NCI-H2171 treated with DMSO at 0.1 percent for 48 hours (cell line): Measurements from ENCODE around the gene USP30.
A peak's percentile ranks its signal among the peaks of the same experiment; 100 is the strongest.
"Not testable (repeated sequence)": the region's sequence is repeated elsewhere in the genome, so short reads cannot be mapped to it uniquely, and the experiment has no call there.

Source experiments
- DNase-seq: peaks from one replicate; lab custom pipeline; 2025; lab: John Stamatoyannopoulos, UW

USP30 gene

DNA sequence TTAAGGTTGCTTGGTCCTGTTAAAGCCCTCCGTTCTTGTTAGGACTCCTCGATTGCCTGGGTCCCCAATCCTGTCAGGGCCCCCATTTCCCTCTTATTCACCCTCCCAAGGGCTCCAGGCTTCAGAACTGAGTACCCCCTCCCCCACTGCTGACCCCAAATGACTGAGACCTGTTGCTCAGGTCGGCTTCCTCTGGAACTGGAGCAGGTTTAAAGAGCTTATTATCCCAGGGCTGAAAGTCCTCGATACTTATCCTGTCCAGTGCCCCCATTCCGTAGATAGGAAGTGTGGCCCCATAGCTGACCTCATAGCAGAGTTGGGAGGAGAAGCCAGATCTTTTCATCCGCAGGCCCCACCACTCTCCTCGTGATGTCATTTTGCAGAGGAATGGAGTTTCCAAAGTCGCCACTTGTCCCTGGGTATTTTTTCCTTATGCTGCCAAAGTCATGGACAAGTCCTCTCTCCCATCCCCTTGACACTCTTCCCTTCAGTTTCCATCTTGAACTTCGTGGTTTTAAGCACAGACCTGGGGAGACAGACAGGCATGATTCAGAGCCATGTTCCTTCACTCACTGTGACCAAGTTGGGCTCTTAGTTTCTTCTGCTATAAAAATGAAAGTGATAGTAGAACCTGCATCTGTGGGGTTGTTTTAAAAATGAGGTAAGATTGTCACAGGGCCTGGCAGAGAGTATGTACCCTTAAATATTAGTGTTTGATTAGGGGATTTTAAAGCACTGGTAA is 1.2 kb downstream of the USP30 start:
- DNase-seq = no peak

DNA sequence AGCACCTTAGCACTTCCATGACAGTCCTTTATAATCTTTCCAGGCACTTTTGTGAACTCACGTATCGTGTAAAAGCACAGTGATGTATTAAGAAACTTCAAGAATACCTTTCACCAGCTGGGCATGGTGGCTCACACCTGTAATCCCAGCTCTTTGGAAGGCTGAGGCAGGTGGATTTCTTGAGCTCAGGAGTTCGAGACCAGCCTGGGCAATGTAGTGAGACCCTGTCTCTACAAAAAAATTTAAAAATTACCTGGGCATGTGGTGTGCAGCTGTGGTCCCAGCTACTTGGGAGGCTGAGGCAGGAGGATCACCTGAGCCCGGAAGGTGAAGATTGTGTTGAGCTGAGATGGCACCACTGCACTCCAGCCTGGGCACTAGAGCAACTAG is 1.7 kb downstream of the USP30 start:
- DNase-seq = not testable (repeated sequence)

DNA sequence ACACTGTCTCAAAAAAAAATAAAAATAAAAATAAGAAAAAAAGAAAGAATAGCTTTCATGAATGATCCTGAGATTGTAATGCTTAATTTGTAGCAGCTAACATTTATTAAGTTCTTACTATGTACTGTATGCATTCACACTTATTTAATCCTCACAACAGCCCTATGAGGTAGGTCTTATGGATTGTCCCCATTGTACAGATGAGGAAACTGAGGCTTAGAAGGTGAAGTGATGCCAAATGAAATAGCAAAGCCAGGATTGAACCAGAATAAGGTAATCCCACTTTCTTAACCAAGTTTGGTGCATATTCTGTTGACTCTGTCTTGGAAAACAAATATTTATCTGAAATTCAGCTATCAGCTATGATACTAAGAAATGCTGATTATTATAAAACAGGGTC is 2.1 kb downstream of the USP30 start:
- DNase-seq = no peak

DNA sequence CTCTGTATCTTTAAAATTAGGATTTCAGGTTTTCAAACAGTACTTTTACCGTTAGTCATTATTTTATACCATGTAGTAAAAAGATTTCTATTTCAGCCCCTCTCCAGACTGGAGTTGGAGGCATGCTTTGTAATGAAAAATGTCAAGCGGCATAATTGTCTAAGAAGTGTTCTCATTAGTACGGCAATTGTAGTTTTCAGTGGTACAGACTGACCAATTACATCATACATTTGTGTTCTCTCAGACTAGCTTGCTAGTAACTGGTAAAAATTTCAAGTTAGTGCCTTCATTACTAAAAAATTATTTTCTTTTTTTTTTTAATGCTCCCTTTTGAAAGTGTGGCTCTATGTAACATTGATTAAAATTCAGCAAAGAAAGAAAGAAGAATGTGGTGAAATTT is 4.5 kb downstream of the USP30 start:
- DNase-seq = no peak

DNA sequence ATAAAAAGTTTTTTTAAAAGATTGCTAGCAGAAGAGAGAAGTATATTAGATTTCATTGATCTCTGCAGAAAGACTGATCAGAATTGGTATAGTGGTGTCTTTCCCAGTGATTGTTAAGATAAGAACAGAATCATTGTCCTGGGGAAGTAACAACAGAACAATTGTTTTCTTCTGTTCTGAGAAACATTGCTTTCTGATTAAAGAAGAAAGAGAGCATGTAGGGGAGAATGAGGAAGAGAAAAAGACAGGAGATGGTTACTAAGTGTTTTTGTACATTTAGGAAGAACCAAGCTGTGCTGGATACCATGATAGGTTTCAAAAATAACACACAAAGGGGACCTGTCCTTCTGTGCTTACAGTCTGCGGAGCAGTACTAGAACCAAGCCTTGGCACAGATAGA is 5.0 kb downstream of the USP30 start:
- no peak for DNase-seq

DNA sequence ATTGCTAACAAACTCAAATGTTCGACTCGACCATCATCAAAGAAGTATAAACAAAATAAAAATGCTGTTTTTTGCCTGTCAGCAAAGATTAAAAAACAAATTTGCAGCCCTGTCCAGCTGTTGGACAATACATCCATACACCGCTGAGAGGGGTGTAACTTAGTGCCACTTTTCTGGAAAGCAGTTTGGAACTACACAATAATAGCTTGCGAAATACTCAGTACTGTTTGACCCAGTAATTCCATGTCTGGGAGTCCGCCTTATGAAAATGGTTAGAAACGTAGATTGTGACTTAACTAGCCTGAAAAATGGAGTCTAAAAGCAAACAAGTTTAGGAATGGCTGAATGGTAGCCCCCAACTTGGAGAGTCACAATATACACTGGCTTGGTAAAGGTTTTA is 6.4 kb downstream of the USP30 start:
- DNase-seq = no peak

DNA sequence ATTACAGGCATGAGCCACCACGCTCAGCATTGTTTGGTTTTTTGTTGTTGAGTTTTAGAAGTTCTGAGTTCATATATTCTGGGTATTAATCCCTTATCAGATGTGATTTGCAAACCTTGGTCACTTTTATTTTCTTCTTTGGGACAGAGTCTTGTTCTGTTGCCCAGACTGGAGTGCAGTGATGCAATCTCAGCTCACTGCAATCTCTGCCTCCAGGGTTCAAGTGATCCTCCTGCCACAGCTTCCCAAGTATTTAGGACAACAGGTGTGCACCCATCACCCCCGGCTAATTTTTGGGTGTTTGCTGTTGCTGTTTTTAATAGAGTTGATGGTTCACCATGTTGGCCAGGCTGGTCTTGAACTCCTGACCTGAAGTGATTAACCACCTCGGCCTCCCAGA is 11.8 kb downstream of the USP30 start:
- no peak for DNase-seq

DNA sequence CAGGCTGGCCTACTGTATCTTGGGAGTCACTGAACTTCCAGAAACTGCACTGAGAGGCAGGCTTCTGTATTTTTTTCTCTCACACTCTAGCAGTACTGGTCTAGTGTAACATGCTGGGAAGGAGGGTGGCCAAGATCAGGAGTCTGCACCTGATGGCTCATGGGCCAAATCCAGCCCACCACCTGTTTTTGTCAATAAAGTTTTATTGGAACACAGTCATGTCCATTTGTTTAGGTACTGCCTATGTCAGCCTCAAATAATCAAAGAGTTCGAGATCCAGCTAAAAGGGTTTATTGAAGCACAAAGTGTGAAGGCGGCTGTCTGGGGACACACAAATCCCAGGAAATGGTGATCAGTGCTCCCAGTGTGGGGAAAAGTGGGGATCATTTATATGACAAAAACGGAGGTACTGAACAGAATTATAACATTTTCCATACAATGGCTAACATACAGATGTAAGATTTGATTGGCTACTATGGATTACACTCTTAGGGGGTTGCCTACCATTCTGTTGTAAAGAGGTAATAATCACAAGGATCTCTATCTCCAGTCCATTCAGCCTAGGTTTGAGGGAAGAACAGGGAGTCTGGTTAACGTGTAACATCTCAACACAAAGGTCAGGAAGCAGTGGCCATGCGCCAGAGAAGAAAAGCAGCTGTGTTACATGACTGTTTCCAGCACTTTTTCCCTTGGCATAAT is 12.9 kb downstream of the USP30 start:
- no peak for DNase-seq

DNA sequence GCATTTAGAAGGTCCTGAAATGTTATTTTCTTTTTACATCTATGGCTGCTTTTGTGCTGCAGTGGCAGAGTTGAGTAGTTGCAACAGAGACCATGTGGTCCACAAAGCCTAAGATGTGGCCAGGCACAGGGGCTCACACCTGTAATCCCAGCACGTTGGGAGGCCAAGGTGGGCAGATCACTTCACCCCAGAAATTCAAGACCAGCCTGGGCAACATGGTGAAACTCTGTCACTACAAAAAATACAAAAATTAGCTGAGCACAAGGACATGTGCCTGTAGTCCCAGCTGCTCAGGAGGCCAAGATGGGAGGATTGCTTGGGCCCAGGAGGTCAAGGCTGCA is 13.4 kb downstream of the USP30 start:
- no peak for DNase-seq

DNA sequence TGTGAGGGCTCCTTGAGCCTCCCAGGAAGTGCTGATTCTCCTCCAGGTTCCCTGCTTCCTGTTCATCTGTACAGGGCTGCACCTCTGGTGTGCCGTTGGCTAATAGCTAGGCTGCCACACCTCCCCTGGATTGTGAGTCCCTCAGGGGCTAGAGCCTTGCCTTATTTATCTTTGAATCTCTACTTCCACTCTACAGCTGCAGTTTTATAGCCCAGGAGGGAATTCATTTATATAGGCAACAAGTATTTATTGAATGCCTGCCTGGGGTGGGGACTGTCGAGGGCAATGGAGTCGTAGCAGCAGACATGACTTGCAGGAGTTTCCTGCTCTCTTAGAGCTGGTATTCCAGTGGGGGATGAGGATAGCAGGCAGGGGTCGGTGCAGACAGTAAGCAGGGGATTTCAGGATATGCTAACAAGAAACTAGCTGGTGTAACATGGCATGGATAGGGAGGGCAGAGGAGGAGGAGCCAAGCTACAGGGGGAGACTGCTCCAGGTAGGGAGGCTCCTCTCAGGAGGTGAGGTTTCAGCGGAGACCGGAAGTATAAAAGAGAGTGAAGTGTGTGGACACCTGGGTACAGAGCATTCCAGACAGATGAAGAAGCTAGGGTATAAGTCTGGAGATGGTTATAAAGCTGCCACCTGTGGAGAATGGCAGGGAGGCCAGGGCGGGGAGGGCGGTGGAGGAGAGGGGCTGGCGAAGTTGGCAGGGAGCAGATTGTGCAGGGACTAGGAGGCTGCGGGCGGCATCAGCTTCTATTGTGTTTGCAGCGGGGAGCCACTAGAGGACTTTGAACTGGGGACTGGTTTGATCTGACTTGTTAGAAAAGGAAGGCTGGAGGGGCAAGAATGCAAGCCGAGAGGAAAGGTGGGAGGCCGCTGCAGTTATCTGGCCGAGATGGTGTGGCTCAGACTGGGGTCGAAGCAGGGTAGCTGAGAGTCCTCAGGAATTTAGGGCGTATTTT is 17.2 kb downstream of the USP30 start:
- DNase-seq = no peak

DNA sequence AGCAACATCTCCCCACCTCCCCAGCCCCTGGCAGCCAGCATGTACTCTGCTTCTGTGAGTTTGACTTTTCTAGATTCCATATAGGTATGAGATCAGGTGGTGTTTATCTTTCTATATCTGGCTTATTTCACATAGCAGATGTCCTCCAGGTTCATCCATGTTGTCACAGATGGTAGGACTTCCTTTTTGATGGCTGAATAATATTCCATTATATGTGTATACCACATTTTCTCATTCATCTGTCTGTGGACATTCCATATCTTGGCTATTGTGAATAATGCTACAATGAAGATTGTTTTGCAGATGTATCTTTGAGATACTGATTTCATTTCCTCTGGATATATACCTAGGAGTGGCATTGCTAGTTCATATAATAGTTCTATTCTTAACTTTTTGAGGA is 22.5 kb downstream of the USP30 start:
- no peak for DNase-seq

DNA sequence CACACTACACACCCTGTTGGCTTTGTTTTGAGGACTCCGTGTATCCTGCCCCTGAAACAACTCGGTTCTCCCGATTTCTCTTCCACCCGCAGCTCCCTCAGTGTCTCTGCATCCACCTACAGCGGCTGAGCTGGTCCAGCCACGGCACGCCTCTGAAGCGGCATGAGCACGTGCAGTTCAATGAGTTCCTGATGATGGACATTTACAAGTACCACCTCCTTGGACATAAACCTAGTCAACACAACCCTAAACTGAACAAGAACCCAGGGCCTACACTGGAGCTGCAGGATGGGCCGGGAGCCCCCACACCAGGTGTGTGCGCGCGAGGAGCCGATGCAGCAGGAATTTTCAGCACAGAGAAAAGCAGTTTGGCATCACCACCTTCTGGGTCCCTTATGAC is 30.4 kb downstream of the USP30 start:
- no peak for DNase-seq

DNA sequence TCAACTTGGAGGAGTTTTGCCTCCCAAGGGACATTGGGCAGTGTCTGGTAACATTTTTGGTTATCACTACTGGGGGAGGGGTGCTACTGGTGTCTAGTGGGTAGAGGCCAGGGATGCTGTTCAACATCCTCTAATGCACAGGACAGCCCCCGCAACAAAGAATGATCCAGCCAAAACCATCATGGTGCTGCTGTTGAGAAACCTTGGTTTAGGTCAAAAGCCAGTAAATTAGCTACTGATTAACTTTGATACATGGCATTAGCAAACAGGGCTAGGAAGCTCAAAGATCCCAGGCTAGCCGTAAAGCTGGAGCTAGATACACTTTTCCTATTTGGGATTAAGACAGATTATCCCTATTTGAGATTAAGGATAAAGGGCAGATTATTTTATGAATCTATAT is 32.0 kb downstream of the USP30 start:
- no peak for DNase-seq

DNA sequence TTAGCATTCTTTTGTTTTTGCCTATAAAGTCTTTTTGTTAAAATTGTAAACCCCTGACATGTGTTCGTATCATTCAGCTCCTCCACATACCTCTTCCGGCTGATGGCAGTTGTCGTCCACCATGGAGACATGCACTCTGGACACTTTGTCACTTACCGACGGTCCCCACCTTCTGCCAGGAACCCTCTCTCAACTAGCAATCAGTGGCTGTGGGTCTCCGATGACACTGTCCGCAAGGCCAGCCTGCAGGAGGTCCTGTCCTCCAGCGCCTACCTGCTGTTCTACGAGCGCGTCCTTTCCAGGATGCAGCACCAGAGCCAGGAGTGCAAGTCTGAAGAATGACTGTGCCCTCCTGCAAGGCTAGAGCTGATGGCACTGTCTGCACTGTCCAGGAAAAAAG is 33.2 kb downstream of the USP30 start:
- DNase-seq = no peak

DNA sequence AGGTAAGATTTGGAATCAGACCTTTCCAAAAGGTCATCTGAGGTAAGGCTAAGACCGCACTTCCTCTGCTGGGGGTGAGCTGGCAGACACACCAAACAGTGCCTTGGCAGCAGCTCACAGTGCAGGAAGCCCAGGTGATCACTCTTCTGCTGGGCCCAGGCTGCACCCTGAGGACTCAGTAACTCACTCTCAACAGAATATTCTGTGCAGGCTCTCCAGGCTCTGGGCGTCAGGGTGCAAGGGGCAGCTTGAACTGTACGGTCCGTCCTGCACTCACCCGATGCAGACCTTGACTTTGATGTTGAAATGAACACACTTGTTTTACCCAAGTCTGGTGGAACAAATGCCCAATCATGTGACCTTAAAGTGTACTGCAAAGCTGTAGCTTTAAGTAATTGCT is 34.9 kb downstream of the USP30 start:
- DNase-seq = no peak

DNA sequence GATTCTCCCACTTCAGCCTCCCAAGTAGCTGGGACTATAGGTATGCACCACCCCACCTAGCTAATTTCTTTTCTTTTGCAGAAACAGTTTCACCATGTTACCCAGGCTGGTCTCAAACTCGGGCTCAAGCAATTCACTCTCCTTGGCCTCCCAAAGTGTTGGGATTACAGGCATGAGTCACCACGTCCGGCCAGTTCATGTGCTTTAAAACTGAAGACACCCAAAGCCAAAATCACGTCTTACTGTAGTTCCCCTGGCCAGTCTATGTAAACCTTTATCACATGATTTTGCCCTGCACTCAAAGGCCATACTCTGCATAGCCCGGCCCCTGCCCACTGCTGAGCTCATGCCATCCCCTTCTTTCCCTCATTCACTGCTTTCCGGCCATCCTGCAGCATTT is 36.4 kb downstream of the USP30 start:
- DNase-seq = no peak

DNA sequence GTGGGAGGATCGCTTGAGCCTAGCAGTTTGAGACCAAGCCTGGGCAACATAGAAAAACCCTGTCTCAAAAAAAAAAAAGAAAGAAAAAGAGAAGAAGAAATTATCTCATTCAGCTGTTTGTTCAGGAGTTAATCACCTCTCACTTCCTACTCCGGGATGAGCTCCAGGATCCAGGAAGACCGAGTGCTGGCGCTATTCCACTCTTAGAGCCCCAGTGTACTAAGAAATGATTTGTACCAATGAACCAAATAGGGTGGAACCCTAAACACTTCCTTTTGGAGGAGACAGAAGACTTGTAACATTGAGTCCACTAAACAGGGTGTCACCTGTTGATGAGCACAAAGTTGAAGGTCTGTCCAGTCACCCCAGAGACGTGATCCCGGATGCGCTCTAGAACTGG is 37.3 kb downstream of the USP30 start:
- DNase-seq = no peak

DNA sequence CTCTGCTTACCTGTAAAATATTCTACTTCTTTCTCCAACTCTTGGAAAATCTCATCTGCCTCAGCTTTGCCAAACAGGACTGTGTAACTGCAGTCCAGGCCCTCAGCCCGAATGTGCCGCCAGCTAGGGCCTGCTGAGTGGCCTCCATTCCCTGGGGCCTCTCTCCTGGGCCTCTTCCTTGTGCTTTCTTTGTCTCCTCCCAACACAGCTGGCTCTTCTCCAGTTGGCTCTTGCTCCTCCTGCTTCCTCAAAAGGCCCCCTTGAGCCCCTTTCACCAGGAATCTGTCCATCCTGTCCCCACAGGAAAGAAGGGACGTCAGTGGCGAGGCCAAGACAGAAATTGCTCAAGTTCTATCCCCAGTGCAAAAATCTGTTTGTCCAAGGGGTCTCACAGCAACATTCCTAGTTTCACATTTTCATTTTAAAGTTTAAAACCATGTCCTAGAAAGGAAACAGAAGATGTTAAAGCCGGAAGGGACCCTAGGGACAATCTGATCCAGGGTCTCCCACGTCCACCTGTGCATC is 40.2 kb downstream of the USP30 start:
- DNase-seq = no peak

DNA sequence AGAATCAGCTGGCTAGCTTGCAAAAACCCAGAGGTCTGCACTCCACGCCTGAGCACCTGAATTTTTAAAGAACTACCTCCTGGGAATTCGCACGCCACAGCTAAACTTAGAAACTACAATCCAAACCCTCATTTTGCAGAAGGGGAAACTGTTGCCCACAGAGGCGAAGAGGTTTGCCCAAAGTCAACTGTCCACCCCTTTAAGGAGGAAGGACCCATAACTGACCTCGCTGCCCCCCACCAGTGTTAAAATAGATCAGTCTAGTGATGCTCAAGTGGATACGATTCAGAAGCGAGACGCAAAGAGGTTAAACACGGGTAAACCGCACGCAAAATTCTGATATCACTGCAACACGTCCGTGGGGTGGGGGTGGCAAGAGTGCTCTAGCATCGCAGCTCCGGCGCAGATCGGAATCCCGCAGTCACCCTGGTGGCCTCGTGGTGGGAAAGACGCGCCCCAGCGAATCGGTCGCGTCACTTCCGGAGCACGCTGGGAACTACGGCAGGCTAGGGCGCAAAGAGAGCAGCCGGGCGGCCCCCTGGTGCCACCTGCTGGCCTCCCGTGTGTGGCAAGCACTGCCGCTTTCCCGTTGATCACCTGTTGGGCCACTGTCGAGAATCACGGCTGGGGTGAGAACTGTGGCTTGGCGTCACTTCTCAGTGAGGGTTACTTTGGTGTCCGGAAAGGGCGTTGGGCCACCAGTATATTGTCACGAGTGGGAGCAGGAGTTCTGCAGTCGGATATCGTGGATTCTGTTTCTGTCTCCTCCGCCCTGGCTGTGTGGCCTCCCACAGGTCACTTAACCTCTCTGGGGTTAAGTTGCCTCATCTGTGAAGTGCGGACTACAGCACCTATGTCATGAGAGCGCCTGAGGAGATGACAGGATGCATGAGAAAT is 40.9 kb downstream of the USP30 start, which contains the start of gene ALKBH2:
TSS of gene ALKBH2 (minus strand) at position 451 of the 897 bp plus-strand sequence. CDS start 686 bp downstream, outside the sequence.
- peak; percentile 91 for DNase-seq

DNA sequence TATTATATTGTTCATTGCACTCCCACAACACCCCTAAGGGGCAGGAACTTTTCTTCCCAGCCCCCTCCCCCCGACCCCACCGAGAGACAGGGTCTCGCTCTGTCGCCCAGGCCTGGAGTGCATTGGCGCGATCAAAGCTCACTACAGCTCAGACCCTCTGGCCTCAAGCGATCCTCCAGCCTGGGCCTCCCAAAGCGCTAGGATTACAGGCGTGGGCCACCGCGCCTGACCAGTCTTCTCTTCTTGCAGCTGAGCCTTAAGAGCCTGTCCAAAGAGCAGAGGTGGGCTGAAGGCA is 44.7 kb downstream of the USP30 start:
- no peak for DNase-seq

DNA sequence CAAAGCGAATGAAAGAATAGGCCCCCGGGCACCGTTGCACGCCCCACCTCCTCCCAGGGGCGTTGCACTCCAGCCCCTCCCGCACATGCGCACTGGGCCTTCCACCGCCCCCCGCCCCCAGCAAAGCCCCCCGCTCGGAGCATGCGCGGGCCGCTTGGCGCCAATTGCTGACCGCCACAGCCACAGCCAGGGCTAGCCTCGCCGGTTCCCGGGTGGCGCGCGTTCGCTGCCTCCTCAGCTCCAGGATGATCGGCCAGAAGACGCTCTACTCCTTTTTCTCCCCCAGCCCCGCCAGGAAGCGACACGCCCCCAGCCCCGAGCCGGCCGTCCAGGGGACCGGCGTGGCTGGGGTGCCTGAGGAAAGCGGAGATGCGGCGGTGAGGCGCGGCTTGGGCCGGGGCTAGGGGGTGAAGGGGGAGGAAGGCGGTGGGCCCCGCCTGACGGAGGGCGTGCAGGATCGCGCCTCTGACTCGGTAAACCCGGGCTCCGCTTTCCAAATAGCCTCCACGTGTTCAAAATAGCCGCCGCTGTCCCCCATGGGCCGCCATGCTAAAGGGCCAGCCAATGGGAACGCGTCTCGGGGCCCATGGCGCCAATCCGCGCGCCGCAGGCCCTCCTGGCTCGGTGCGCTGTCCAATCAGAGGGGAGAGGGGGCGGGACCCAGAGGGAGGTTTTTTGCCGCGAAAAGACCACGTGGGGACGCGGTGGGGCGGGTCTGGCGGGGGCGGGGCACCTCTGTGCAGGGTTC is 45.2 kb downstream of the USP30 start, which contains the start of gene UNG:
TSS of gene UNG (plus strand) at position 163 of the 748 bp plus-strand sequence. CDS start at position 246, 83 bp downstream.
- peak; percentile 94 for DNase-seq
